Endothelial cell of umbilical vein (primary cell): ENCODE results near the gene LRRC43. TPM values are rescaled to one million over a fixed set of nuclear protein-coding genes. Genes with fewer than 3 reads are reported as not detected.

ENCODE experiments used
- BruUV-seq: library from RNA; stranded (reverse); fragments of 400-500 nt; replicated peaks from 2 replicates; lab custom pipeline; 2021; lab: Mats Ljungman, UMichigan
- CTCF ChIA-PET: fragments of 300-600, 350-600 bp; sonication (Branson Sonifier 250); formaldehyde crosslinking; loops from one replicate; lab custom pipeline; 2021; ENCODE audit warnings: antibody characterized with exemption, inconsistent platforms; lab: Charles Lee
- POLR2A ChIA-PET: fragments of 300-600, 350-600 bp; sonication (Branson Sonifier 250); formaldehyde crosslinking; loops from one replicate; lab custom pipeline; 2021; ENCODE audit warnings: antibody characterized with exemption, inconsistent platforms; lab: Charles Lee
- DNase-seq: peaks from one replicate; pipeline ENCODE4 v3.0.0-alpha.2; 2011; ENCODE audit warnings: low read depth, low spot score
- FAIRE-seq: peaks from 2 replicates; lab custom pipeline; 2011; peaks lifted over from hg19 to GRCh38; lab: Jason Lieb, UNC
- H2AFZ ChIP-seq: 2 replicates; pipeline ENCODE4 v1.6.0; 2012; ENCODE audit warnings: low read depth, low read length, control low read depth, inconsistent platforms
- H3K27ac ChIP-seq: 2 replicates; pipeline ENCODE4 v1.5.1; 2011; ENCODE audit warnings: low read depth, mild to moderate bottlenecking, control low read depth, low read length, moderate library complexity; ENCODE audit not compliant: insufficient read depth
- H3K27me3 ChIP-seq, 2 experiments: 2 replicates each; pipeline versions ENCODE4 v1.6.0 to v1.6.1; 2011; ENCODE audit warnings: low read length in 2 of 2, mixed read lengths in 1 of 2; ENCODE audit not compliant: control insufficient read depth in 2 of 2, insufficient read depth in 2 of 2
- H3K36me3 ChIP-seq, 2 experiments: 2 replicates in 1 of 2; 3 replicates in 1 of 2; pipeline ENCODE4 v1.5.1; 2011; ENCODE audit warnings: low read length in 2 of 2, mild to moderate bottlenecking in 1 of 2, moderate library complexity in 1 of 2; ENCODE audit not compliant: control insufficient read depth in 2 of 2, insufficient read depth in 2 of 2; ENCODE audit errors: extremely low read depth in 1 of 2
- H3K4me1 ChIP-seq: 3 replicates; pipeline ENCODE4 v1.5.1; 2011; ENCODE audit warnings: mild to moderate bottlenecking, low read length; ENCODE audit not compliant: control insufficient read depth, insufficient read depth; ENCODE audit errors: extremely low read depth
- H3K4me2 ChIP-seq: 2 replicates; pipeline ENCODE4 v1.6.1; 2011; ENCODE audit warnings: low read length, control low read depth, mixed read lengths; ENCODE audit not compliant: insufficient read depth
- H3K4me3 ChIP-seq, 3 experiments: fragments of 200-600 bp in 1 of 3; sonication (generic), shearing (Covaris generic) in 1 of 3; replicated peaks in 1 of 3; 2 replicates each; pipeline ENCODE4 v1.5.1; 2011 to 2016; ENCODE audit warnings: control low read depth in 3 of 3, low read length in 3 of 3, mild to moderate bottlenecking in 2 of 3, inconsistent platforms in 1 of 3, low read depth in 1 of 3, moderate library complexity in 1 of 3; ENCODE audit not compliant: insufficient read depth in 1 of 3
- H3K79me2 ChIP-seq: 2 replicates; pipeline ENCODE4 v1.6.0; 2012; ENCODE audit warnings: low read length, inconsistent platforms; ENCODE audit not compliant: control insufficient read depth, insufficient read depth
- H3K9ac ChIP-seq: replicated peaks from 2 replicates; pipeline ENCODE3; 2011; ENCODE audit warnings: low read length, control low read depth; ENCODE audit not compliant: insufficient read depth; ENCODE audit errors: extremely low read depth
- H3K9me1 ChIP-seq: replicated peaks from 3 replicates; pipeline ENCODE4 v1.6.0; 2011; ENCODE audit warnings: mild to moderate bottlenecking, low read length; ENCODE audit not compliant: control insufficient read depth, insufficient read depth; ENCODE audit errors: extremely low read depth
- H3K9me3 ChIP-seq: replicated peaks from 2 replicates; pipeline ENCODE4 v1.5.1; 2012; ENCODE audit warnings: low read length, inconsistent platforms; ENCODE audit not compliant: control insufficient read depth, insufficient read depth
- H4K20me1 ChIP-seq: replicated peaks from 2 replicates; pipeline ENCODE3; 2011; ENCODE audit warnings: mild to moderate bottlenecking, low read length; ENCODE audit not compliant: control insufficient read depth, insufficient read depth; ENCODE audit errors: extremely low read depth
- EZH2 ChIP-seq: IDR thresholded peaks from 2 replicates; pipeline ENCODE4 v1.6.1; 2012; ENCODE audit warnings: borderline replicate concordance, low read depth, mild to moderate bottlenecking, moderate library complexity, low read length, inconsistent platforms; ENCODE audit not compliant: severe bottlenecking
- FOS ChIP-seq: IDR thresholded peaks from 2 replicates; pipeline ENCODE4 v1.6.1; 2011; ENCODE audit warnings: mild to moderate bottlenecking, low read length, moderate library complexity, borderline replicate concordance; ENCODE audit not compliant: insufficient read depth
- GATA2 ChIP-seq: IDR thresholded peaks from 2 replicates; pipeline ENCODE4 v1.7.0; 2011; ENCODE audit warnings: low read depth, mild to moderate bottlenecking, moderate library complexity, mixed read lengths, low read length; ENCODE audit not compliant: insufficient read length, insufficient read depth
- MYC ChIP-seq: IDR thresholded peaks from one replicate; pipeline ENCODE4 v1.6.1; 2011; ENCODE audit warnings: mild to moderate bottlenecking, low read depth, low read length
- POLR2AphosphoS5 ChIP-seq: IDR thresholded peaks from 2 replicates; pipeline ENCODE4 v1.6.1; 2012; ENCODE audit warnings: low read depth, mild to moderate bottlenecking, control low read depth, low read length, moderate library complexity; ENCODE audit not compliant: insufficient read depth
- dilution Hi-C: fragments of 300-500 bp; cut with MboI; formaldehyde crosslinking; loops from one replicate; pipeline ENCODE4 v1.15.0; 2019; ENCODE audit warnings: low sequenced_read_pairs; ENCODE audit not compliant: extremely low pct_ligation_motif_present
- intact Hi-C: fragments of 100-400 bp; cut with micrococcal nuclease; formaldehyde crosslinking; loops from one replicate; pipeline ENCODE4 v1.10.0; 2022
- polyA plus RNA-seq, 4 experiments: library from polyadenylated mRNA; depleted of rRNA in 3 of 4; stranded (reverse) in 3 of 4; unstranded in 1 of 4; fragments of >200 nt; gene quantifications; 2 replicates each; pipeline versions ENCODE4 v1.2.1 to v1.2.3, GENCODE V29; 2011 to 2012; ENCODE audit warnings: missing spikeins in 1 of 4
- total RNA-seq: library from RNA; stranded (reverse); gene quantifications from 2 replicates; pipeline ENCODE4 v1.2.3, GENCODE V29; 2021
- TF ChIP-seq, protein P1 (sequence below), 2 donors: IDR thresholded peaks; 1 replicate in 1 of 2; 2 replicates in 1 of 2; pipeline ENCODE4 v1.5.1; 2011; ENCODE audit warnings: low read length in 2 of 2, mild to moderate bottlenecking in 2 of 2, moderate library complexity in 2 of 2, control low read depth in 1 of 2, inconsistent platforms in 1 of 2, low read depth in 1 of 2; ENCODE audit not compliant: insufficient read depth in 1 of 2; ENCODE audit errors: extremely low read depth in 1 of 2
- TF ChIP-seq, protein P2 (sequence below): IDR thresholded peaks from 2 replicates; pipeline ENCODE4 v1.6.1; 2011; ENCODE audit not compliant: insufficient read depth, insufficient read length

Gene LRRC43
- total and polyA plus RNA-seq, 2 donors (not counting 3 experiments of a cell fraction or from before 2014, with no cell fraction given), result 3.1 to 3.4 TPM

- Histone ChIP-seq H4K20me1 (no peaks in the 10 kb centered on the region), H3K4me3 (no peak overlapping the region), H3K27me3 (peaks cover 9 to 18% of the 10 kb centered on the region in 2 experiments), H3K9me3 (no peaks in the 10 kb centered on the region), H3K36me3 (peaks cover 11 to 12% of the 10 kb centered on the region in 2 experiments), H3K4me2 (no peak overlapping the region), H2AFZ (no peak overlapping the region), H3K9ac (no peak overlapping the region), H3K27ac (no peak overlapping the region), H3K9me1 (no peaks in the 10 kb centered on the region), H3K4me1 (peaks cover 8% of the 10 kb centered on the region), H3K79me2 (no peaks in the 10 kb centered on the region)
- intact Hi-C loops, result no loop called here
- no peak for DNase-seq
- FAIRE-seq, result no peak
- dilution Hi-C loops, result no loop called here
- TF ChIP-seq MYC (no peak), POLR2AphosphoS5 (no peak), EZH2 (no peak), FOS (no peak), GATA2 (no peak)
- TF ChIP-seq, protein P1, sequence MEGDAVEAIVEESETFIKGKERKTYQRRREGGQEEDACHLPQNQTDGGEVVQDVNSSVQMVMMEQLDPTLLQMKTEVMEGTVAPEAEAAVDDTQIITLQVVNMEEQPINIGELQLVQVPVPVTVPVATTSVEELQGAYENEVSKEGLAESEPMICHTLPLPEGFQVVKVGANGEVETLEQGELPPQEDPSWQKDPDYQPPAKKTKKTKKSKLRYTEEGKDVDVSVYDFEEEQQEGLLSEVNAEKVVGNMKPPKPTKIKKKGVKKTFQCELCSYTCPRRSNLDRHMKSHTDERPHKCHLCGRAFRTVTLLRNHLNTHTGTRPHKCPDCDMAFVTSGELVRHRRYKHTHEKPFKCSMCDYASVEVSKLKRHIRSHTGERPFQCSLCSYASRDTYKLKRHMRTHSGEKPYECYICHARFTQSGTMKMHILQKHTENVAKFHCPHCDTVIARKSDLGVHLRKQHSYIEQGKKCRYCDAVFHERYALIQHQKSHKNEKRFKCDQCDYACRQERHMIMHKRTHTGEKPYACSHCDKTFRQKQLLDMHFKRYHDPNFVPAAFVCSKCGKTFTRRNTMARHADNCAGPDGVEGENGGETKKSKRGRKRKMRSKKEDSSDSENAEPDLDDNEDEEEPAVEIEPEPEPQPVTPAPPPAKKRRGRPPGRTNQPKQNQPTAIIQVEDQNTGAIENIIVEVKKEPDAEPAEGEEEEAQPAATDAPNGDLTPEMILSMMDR (IDR thresholded peaks at IDR 0.05; ENCODE audit: extremely low read depth in 1 of 2, insufficient read depth in 1 of 2, low read depth in 1 of 2, low read length in 2 of 2), result no peak
- TF ChIP-seq, protein P2, sequence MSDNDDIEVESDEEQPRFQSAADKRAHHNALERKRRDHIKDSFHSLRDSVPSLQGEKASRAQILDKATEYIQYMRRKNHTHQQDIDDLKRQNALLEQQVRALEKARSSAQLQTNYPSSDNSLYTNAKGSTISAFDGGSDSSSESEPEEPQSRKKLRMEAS, result no peak
- BruUV-seq, result no TSS peak
- ChIA-PET POLR2A (no interaction called here), CTCF (interaction anchor here (0.6 to 1.7 kb wide), 4 partner anchors 16 to 117 kb away, joined by 3 to 5 read pairs (median 3); partner anchors contain the start of gene LRRC43)
Measured at GRCh38 chr12:122206111-122206881, 23.4 kb downstream of the LRRC43 start.
